Adrenal gland (tissue), 5 donors: ENCODE data around the gene PWWP2B.

Experiments
- POLR2A ChIP-seq, 2 donors: fragments of 450-650 bp; IDR thresholded peaks; one replicate each; pipeline ENCODE4 v1.6.1; 2017; ENCODE audit warnings: antibody characterized with exemption in 2 of 2, mild to moderate bottlenecking in 2 of 2, moderate library complexity in 1 of 2
- TF ChIP-seq, protein P1 (sequence below), 6 experiments: fragments of 450-650 bp in 4 of 6; fragments of 200-600 bp in 2 of 6; sonication (generic) in 1 of 6; IDR thresholded peaks; 1 replicate in 5 of 6; 2 replicates in 1 of 6; pipeline versions ENCODE4 v1.5.1 to v1.8.0; 2016 to 2021; ENCODE audit warnings: antibody characterized with exemption in 6 of 6, mild to moderate bottlenecking in 2 of 6, moderate library complexity in 1 of 6
- donor health status: DM: no; HTN: no; CAD: no.

DNA sequence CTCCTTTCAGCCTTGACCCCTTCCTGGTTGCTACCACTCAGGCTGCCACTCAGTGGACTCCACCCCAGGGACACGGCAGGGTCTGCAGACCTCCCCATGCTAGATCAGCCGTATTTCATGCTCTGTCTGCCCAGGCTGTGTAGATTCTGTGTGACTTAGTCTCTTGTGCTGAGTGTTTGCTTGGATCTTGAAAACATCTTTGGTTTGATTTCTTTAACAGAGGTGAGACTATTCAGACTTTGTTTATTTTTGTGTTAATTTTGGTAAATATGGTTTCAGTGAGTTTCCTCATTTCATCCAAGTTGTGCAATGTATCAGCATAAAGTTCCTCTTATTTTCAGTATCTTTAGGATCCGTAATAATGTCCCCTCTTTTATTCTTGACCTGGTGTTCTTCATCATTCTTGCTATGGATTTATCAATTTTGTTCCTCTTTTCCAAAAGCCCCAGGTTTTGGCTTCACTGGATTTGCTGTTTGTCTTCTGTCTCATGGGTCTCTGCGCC is 21.2 kb upstream of the PWWP2B start:
- TF ChIP-seq, protein P1, sequence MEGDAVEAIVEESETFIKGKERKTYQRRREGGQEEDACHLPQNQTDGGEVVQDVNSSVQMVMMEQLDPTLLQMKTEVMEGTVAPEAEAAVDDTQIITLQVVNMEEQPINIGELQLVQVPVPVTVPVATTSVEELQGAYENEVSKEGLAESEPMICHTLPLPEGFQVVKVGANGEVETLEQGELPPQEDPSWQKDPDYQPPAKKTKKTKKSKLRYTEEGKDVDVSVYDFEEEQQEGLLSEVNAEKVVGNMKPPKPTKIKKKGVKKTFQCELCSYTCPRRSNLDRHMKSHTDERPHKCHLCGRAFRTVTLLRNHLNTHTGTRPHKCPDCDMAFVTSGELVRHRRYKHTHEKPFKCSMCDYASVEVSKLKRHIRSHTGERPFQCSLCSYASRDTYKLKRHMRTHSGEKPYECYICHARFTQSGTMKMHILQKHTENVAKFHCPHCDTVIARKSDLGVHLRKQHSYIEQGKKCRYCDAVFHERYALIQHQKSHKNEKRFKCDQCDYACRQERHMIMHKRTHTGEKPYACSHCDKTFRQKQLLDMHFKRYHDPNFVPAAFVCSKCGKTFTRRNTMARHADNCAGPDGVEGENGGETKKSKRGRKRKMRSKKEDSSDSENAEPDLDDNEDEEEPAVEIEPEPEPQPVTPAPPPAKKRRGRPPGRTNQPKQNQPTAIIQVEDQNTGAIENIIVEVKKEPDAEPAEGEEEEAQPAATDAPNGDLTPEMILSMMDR (IDR thresholded peaks at IDR 0.05): no peak
- no peak for TF ChIP-seq POLR2A (IDR thresholded peaks at IDR 0.05)
